ENCODE data around the gene RNF5.
A peak's percentile ranks its signal among the peaks of the same experiment; 100 is the strongest.
"Not testable (repeated sequence)": the region's sequence is repeated elsewhere in the genome, so short reads cannot be mapped to it uniquely, and the experiment has no call there.

The RNF5 gene

GRCh38 chr6:32175711-32176475 is 2.3 kb upstream of the RNF5 start, which contains the start of gene AGPAT1:
Gene AGPAT1 (minus strand): TSS chr6:32176084. CDS start chr6:32171496, 4,588 bp downstream.
- peak; percentile 98 for DNase-seq (ENCODE audit: low read depth, low spot score)

DNA sequence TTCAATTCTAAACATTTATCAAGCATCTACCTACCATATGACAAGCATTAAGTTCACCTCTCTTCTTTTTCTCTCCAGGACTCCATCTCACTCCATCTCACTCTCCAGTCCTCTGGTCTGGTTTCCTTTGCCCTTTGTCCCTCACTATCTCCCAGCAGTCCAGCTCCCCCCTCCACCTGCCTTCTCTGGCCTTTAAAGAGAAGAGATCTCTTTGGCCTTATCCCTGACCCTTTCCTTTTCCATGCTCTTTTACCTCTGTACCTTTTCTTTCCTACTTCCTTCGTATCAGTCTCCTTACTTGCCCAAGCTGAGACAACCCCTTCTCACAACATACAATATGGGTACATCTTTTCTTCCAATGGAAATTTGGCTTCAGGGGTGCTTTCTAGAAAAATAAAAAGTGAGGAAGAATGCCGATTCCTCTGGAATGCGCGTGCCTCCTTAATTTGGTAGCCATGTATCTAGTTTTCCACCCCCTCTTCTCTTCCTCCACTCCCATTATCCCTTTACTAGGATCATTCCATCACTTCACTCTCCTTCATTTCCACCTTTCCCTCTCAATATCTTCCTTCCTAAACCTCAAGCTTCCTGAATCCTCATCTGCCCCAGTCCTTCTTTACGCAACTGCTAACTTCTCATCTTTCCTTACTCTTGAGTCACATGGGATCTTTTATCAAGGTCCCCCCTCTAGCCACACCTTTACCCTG is 1.6 kb upstream of the RNF5 start:
- no peak for DNase-seq (ENCODE audit: low read depth, low spot score)

GRCh38 chr6:32177183-32177787 is 920 bp upstream of the RNF5 start:
- no peak for DNase-seq (ENCODE audit: low read depth, low spot score)

GRCh38 chr6:32178547-32179440 is 589 bp downstream of the RNF5 start:
- DNase-seq (ENCODE audit: low read depth, low spot score): peak; percentile 51

DNA sequence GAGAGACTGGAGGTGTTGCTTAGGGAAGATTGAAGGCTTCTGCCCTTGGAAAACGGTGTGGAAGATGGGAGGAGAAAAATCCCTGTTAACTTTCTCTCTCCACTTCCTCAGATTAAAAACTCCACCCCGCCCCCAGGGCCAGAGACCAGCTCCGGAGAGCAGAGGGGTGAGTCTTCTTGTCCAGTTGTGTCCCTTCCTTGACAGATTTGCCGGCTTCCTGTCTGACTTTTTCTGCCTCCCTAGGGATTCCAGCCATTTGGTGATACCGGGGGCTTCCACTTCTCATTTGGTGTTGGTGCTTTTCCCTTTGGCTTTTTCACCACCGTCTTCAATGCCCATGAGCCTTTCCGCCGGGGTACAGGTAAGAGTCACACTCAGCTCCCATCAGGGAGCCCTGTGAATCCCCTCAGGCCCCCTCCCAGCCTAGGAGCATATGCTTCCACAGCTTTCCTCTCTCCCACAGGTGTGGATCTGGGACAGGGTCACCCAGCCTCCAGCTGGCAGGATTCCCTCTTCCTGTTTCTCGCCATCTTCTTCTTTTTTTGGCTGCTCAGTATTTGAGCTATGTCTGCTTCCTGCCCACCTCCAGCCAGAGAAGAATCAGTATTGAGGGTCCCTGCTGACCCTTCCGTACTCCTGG is 1.7 kb downstream of the RNF5 start:
- DNase-seq (ENCODE audit: low read depth, low spot score): no peak

DNA sequence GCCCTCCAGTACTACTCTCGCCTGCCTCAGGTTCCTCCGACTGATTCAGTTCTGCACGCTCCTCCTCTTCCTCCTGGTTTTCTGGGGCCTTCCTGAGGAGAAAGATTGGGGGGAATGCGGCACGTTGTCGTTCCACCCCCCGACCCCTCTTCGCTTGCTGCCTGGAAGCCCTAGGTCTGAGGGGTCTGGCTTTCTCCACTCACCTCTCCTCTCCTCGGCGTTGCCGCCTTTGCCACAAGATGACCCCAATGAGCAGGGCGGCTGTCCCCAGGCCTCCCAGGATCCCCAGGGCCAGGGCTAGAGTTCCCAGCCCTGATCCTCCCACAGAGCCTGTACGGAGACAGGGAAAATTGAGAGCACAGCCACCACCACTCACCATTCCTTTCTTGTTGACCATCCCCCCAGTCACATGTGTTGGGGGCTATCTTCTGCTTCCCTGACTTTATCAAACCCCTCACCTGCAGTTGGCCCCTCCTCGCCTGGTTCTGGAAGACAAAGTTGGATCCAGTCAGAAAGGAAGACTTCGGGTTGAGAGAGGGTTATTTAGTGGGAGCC is 3.0 kb downstream of the RNF5 start:
- DNase-seq (ENCODE audit: low read depth, low spot score): no peak

DNA sequence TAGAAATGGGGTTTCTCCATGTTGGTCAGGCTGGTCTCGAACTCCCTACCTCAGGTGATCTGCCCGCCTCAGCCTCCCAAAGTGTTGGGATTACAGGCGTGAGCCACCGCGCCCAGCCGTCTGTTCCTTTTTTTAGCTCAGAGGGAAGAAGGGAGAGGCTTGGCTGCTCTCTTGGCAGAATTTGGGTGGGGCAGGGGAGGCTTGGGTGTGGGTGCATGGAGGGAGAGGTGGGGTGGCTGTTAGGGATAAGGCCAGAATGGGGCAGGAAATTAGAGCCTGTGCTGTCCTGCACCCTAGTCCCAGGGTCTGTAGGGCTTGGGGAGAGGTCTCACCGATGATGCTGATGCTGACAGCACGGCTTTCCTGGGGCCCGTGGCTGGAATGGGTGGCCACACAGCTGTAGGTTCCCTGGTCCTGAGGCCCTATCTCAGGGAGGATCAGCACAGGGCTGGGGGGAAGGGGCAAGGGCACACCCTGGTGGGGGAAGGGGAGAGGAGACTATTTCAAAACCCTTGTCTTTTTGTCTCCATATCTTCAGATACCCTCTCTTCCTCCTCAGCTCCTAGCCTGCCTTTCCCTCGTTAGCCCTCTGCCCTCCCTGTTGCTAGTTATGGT is 3.8 kb downstream of the RNF5 start:
- DNase-seq (ENCODE audit: low read depth, low spot score): no peak

- DNase-seq (ENCODE audit: low read depth, low spot score): no peak
Observed at GRCh38 chr6:32182555-32182981, 4.4 kb downstream of the RNF5 start.

GRCh38 chr6:32183030-32183429 is 4.8 kb downstream of the RNF5 start:
- DNase-seq (ENCODE audit: low read depth, low spot score): no peak

DNA sequence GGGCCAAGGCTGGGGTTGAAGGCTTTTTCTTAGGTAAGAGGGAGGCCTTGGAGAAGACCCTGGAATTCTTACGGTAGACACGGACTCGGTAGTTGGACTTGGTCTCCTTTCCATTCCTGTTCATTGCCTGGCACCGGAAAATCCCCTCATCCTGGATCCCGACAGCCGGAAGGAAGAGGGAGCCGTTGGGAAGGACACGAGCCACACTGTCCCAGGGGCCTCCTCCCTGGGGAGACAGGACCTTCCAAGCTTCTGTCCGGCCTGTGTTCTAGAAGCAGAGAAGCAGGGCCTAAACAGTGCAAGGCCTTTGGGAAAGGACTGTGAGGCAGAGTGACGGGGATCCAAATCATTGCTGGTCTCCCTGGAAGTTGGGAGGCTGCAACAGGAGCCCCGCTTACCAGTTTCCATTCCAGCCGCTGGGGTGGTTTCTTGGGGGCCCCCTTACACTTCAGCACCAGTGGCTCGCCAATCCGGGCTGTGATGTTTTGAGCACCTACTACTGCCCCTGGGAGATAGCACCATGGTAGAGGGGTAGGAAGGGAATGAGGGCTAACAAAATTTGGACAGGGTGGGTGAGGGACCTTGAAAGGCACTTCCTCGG is 5.4 kb downstream of the RNF5 start:
- no peak for DNase-seq (ENCODE audit: low read depth, low spot score)

- DNase-seq (ENCODE audit: low read depth, low spot score): no peak
Observed at GRCh38 chr6:32184084-32184640, 6.0 kb downstream of the RNF5 start, which contains the start of gene AGER. Gene AGER (minus strand): TSS chr6:32184253. CDS start chr6:32184222, 31 bp downstream.

DNA sequence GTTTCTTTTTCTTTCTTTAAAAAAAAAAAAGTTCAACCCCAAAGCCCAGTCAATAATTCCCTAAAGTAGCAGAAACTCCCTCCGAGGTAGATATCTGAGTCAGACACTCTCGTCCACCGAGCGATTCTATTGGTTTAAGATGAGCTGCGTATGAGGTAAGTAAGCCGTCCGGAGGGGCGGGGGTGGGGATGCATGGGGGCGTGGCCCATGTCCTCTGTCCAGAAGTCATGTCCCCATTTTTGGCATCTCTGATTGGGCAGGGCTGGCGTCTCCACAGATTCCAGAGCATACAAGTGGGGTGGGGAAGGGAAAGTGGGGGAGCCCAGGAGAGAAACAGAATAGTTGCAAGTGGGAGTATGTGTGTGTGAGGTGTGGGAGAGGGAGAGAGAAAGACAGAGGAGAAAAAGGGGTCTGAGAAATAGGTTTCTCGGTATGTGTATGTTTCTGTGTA is 7.5 kb downstream of the RNF5 start:
- DNase-seq (ENCODE audit: low read depth, low spot score): peak; percentile 52

GRCh38 chr6:32186151-32186840 is 8.1 kb downstream of the RNF5 start:
- not testable (repeated sequence) for DNase-seq (ENCODE audit: low read depth, low spot score)

GRCh38 chr6:32187009-32187709 is 9.0 kb downstream of the RNF5 start:
- DNase-seq (ENCODE audit: low read depth, low spot score): no peak

- not testable (repeated sequence) for DNase-seq (ENCODE audit: low read depth, low spot score)
Observed at GRCh38 chr6:32187725-32188380, 9.6 kb downstream of the RNF5 start.

DNA sequence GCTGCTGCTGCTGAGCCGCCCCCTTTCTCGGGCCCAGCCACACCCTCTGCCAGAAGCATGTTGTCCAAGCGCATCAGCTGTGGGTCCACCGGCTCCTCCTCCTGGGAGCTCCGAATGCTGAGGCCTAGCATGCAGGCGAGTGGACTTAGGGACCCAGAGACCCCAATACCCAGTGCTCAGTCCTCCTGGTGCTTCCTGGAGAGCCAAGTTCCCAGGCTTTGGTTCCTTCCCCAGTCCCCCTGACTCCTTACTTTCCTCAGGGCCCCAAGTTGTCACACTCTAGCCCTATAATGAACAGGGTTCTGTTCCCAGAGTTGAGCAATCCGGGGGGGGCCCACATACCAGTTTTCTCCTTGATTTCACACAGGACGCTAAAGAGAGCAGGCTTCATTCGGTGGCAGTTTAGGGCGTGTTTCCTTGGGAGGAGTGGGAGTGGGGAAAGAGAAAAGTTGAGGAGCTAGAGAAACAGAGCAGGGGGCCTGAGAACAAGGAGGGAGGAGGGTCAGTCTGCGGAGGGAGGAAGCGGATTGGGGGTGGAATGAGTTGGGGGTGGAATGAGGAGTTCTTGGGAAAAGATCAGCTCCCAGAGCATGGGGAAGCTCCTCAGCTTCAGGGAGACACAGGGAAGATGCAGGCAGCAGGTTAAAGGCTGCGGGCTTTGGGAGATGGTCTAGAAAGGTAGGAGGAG is 10.3 kb downstream of the RNF5 start:
- DNase-seq (ENCODE audit: low read depth, low spot score): no peak

Measured in ELF-1 (cell line).